ENCODE measurements around the gene PTGIS.
"Not testable (repeated sequence)": the region's sequence is repeated elsewhere in the genome, so short reads cannot be mapped to it uniquely, and the experiment has no call there.

The PTGIS gene

DNA sequence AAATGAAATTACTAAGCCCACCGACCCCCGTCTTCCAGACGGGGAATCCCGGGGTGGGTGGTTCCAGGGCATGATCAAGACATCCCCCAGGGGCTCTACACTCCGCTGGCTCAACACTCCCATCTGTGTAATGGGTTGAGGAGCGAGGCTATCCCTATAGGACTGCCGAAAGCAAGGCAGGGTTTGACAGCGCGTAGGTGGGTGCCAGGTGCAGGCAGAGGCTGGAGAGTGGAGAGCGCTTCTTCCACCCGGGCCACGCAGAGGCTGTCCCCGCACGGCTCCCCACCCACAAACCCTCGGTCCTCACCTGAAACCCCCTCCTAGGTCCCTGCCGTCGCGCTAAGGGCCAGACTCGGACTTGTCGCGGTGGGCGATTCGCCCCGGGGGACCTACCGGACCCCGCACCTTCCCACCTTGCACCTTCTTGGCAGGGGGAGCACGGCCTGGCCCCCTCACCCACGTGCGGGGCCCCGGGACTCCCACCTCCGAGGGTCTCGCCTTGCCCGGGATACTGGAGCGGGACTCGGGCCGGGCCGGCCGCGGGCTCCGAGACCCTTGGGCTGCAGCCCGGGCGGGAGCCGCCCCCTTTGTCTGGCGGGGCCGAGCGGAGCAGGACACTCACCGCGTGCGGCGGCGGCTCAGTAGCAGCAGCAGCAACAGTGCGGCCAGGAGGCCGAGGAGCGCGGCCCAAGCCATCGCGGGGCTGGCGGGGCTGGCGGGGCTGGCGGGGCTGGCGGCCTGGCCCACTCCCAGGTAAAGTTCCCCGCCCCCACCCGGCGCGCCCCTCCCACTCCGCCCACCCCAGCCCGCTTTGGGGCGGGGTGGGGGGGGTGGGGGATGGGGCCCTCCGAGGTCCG lies at the start of gene PTGIS:
TSS of gene PTGIS (minus strand) at position 717 of the 857 bp plus-strand sequence. CDS start at position 696, 21 bp downstream.
- no peak for DNase-seq

- DNase-seq = not testable (repeated sequence)
These were observed 49.5 kb upstream of the PTGIS start for GRCh38 chr20:49617394-49617793.

DNA sequence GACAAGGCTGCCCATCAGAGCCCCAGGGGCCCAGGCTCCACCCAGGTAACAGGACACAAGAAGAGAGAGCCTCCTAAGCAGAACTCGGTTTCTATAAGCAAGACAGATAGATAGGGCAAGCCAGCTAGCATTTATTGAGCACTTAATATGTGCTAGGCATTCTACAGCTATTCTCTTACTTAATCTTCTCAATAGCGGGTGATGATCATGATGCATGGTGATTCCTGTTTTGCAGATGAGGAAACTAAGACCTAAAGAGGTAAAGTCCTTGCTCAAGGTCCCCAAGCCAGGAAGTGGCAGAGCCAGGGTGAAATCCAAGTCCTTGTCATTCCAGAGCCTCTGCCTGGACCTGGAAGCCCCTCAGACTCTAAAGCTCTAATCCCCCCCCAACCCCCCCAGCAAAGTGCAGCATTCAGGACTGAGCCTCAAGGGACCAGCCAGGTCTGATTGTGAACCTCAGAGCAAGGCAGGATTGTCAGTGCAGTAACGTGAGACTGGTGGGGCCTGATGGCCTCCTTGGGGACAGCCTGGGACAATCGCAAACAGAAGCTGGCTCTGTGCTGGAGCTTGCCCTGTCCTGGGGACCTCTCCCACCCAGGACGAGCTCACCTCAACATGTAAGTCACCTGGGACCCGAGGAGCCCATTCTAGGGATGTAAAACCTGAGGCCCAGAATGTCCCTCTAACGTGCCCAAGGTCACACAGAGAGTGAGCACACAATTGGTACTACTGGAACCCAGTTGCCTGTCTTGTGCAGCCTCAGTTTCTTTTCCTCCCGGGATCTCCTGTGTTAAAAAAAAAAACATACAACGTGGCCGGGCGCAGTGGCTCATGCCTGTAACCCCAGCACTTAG lies 48.4 kb upstream of the PTGIS start:
- DNase-seq = no peak

DNA sequence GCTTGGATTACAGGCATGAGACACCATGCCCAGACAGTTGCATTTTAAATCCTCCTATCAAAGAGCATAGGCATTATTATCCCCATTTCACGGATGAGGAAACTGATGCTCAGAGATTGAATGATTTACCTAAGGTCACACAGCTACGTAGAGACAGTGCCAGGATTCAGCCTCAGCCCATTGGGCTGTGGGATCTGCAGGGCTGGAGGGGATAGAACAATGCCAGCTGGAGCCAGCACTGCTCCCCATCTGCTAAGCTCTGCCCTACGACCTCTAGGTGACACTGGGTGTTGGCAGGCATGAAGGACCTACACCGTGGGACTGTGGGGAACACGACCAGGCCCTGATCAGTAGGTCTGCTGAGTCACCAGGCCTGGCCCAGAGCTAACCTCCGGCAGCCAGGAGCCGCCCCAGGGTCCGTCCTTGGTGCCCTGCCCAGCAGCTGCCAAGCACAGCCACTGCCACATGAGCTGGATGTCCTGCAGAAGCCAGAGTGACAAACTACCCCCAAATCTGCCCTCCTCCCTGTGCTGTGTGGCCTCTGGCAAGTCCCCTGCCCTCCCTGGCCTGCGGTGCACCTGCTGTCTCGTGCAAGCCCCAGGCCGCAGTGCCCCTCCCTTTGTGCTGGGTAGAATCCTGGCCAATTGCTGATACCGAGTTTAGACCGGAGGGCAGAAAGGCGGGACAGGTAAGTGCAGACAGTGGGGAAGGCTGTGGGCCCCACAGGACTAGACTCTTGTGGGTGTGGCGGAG lies 47.6 kb upstream of the PTGIS start:
- no peak for DNase-seq

GRCh38 chr20:49615051-49615400 lies 47.1 kb upstream of the PTGIS start:
- not testable (repeated sequence) for DNase-seq

DNA sequence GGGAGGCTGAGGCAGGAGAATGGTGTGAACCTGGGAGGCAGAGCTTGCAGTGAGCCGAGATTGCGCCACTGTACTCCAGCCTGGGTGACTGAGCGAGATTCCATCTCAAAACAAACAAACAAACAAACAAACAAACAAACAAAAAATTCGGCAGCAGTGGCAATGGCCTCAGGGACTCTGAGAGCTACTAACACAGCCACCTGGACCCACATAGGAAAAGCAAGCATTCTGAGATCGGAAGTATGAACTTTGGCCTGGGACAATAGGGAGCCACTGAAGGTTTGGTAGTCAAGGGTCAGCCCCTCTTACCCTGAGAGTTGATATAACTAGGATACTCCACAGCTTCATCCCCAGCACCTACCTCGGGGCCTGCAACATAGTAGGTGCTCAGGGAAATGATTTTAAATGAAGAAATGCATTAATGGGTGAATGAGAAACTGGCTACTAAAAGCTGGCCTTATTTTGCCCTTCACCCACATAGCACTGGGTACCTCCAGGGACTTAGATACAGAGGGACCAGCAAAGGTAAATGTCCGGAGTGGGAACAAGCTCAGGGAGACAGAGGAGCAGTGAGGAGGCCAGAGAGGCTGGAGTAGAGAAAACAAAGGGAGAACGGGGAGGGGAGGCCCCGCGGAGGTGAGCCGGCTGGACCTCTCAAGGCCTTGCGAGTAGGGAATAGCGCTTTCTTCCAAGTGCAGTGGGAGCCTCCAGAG lies 46.6 kb upstream of the PTGIS start:
- no peak for DNase-seq

DNA sequence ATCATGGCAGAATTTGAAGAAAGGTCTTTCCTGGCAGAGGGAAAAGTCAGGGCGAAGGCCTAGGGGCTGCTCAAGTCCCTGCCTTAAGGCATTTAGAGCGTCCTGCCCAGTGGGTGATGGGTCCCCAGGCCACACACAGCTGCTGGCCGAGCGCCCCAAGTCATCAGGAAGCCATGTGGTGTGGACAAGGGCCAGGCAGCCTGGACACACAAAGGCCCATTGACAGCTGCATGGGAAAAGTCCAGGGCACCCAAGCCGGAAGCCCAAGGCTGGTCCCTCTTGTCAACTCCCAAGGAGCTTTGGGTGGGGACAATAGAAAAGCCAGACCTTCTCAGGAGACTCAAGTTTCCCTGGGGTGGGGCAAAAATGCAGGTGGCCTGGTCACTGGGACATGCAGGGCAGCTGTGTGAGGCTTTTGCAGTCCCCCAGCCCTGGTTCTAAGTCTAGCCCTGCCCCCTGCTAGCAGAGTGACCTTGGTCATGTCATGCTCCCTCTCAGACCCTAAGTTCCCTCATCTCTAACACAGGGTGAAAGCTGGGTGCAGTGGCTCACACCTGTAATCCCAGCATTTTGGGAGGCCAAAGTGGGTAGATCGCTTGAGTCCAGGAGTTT lies 44.3 kb upstream of the PTGIS start:
- DNase-seq = no peak

- not testable (repeated sequence) for DNase-seq
These were observed 43.7 kb upstream of the PTGIS start for GRCh38 chr20:49611539-49612126.

- DNase-seq = peak in 1 of 2 experiments; percentile 27
These were observed 43.0 kb upstream of the PTGIS start for GRCh38 chr20:49610691-49611538.

DNA sequence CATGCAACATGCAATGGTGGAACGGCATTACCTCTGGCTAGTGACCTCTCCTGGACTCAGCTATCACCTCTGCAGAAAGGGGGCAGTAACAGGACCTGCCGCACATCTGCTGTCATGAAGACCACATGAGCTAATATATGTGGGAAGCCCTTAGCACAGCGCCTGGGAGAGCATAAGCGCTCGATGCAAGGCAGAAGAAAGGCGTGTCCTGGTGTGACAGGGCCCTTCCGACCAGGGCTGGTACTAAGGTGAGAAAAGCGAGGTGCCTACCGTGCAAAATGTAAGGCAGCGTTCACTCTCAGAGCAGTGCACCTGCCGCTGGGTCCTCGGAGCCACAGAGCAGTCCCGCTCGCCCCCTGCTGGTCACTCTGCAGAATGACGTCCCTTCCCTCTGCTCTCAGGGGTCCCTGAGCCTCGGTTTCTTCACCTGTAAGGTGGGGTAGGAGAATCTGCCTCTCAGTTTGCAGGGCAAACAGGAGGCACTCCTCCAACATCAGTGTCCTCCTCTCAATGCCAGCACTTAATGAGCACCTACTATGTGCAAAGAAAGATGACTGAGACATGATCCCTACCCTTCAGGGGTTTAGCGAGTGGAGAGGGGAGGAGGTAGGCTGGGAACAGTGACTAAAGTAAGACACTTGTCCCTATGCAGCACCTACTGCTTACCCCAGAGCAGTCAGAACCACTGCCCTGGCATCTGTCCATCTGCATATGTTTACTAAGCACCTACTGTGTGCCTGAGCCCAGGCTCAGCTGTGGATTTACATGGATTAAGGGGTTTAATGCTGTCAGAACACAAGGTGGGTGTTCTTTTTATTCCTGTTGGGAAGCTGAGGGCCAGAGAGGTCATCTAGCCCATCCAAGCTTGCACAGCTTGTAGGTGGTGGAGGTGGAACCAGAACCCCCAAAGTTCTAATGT lies 41.1 kb upstream of the PTGIS start:
- peak in 1 of 2 experiments; percentile 9 for DNase-seq

GRCh38 chr20:49607568-49607967 lies 39.6 kb upstream of the PTGIS start:
- no peak for DNase-seq

GRCh38 chr20:49603209-49603627 lies 35.3 kb upstream of the PTGIS start:
- peak in 1 of 2 experiments; percentile 16 for DNase-seq

- DNase-seq = no peak
These were observed 34.6 kb upstream of the PTGIS start for GRCh38 chr20:49602345-49603208.

DNA sequence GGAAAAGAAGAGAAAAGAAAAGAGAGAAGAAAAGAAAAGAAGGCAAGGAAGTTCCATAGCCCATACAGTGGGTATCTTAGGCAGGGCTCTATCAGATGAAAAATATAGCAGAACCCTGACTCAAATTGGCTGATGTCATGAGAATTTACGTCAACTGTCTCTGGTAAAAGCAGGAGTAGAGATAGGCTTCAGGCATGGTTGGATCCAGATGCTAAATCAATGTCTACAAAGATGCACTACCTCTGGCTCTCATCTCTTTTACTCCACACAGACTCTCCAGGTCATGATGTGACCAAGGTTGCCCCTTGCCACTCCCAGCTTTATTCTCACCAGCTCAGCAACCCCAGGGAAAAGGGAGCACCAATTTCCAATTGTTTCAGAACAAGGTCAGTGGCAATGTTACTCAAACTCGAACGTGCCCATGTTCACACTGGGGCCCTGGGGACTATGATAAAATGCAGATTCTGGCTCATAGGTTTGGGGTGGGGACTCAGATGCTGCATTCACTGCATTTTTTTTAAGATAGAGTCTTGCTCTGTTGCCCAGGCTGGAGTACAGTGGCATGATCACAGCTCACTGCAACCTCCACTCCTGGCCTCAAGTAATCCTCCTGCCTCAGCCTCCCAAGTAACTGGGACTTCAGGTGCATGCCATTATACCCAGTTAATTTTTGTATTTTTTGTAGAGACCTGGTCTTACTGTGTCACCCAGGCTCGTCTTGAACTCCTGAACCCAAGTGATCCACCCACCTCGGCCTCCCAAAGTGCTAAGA lies 33.4 kb upstream of the PTGIS start:
- DNase-seq = no peak

DNA sequence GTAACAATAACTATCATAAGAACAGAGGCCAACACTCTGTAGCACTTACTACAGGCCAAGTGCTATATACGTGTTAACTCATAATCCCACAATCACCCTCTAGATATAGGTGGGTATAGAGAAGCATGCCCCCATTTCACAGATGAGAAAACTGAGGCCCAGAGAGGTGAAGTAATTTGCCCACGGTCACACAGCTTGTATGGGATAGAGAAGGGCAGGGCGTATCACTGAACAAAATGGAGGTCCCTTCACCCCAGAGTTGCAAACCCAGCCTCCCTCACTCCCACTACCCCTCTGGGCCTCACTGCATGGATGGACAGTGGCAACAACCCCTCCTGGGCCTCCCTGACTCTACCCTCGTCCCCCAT lies 31.8 kb upstream of the PTGIS start:
- DNase-seq = no peak

DNA sequence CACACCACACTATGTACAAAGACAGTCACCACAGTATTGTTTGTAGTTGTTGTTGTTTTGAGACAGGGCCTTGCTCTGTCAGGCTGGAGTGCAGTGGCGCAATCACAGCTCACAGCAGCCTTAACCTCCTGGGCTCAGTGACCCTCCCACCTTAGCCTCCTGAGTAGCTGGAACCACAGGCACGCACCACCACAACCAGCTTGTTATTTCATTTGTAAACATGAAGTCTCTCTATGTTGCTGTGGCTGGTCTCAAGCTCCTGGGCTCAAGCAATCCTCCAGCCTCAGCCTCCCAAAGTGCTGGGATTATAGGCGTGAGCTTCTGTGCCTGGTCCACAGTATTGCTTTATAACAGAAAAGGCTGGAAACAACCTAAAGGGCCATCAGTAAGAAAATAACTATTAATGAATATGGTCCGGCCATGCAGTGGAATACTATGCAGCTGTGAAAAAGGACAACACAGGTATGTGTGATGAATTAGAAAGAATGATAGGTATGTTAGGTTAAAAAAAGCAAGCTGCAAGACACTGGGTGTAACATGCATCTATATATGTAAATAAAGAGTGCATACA lies 30.0 kb upstream of the PTGIS start:
- no peak for DNase-seq

Data from cerebellar nuclear complex (tissue), 1 donor.